GM18858 (cell line): ENCODE measurements around the gene NR4A1.

Experiments
- ATAC-seq: cut with Tn5 transposase; IDR thresholded peaks from one replicate; pipeline ENCODE4 v1.9.1; 2021; ENCODE audit not compliant: unreplicated experiment

The NR4A1 gene

GRCh38 chr12:52018433-52019112 is 32.7 kb upstream of the NR4A1 start:
- no peak for ATAC-seq

- ATAC-seq, result no peak
Measured at GRCh38 chr12:52019113-52019770, 32.0 kb upstream of the NR4A1 start.

- ATAC-seq, result no peak
Measured at GRCh38 chr12:52020539-52021336, 30.5 kb upstream of the NR4A1 start.

- no peak for ATAC-seq
Measured at GRCh38 chr12:52022841-52023181, 28.4 kb upstream of the NR4A1 start.

- ATAC-seq, result no peak
Measured at GRCh38 chr12:52023182-52023975, 27.9 kb upstream of the NR4A1 start.

- ATAC-seq, result no peak
Measured at GRCh38 chr12:52023976-52024688, 27.1 kb upstream of the NR4A1 start.

GRCh38 chr12:52024845-52025230 is 26.4 kb upstream of the NR4A1 start:
- ATAC-seq, result no peak

- ATAC-seq, result no peak
Measured at GRCh38 chr12:52026263-52026662, 25.0 kb upstream of the NR4A1 start.

- no peak for ATAC-seq
Measured at GRCh38 chr12:52027085-52027843, 24.0 kb upstream of the NR4A1 start.

GRCh38 chr12:52029685-52030084 is 21.6 kb upstream of the NR4A1 start:
- ATAC-seq, result no peak

- ATAC-seq, result no peak
Measured at GRCh38 chr12:52032446-52032803, 18.8 kb upstream of the NR4A1 start.

GRCh38 chr12:52032804-52033445 is 18.3 kb upstream of the NR4A1 start:
- ATAC-seq, result peak; percentile 87

- no peak for ATAC-seq
Measured at GRCh38 chr12:52033446-52034140, 17.6 kb upstream of the NR4A1 start.

- no peak for ATAC-seq
Measured at GRCh38 chr12:52035190-52035589, 16.1 kb upstream of the NR4A1 start.

GRCh38 chr12:52035926-52036325 is 15.3 kb upstream of the NR4A1 start:
- ATAC-seq, result no peak

GRCh38 chr12:52036587-52037171 is 14.6 kb upstream of the NR4A1 start:
- ATAC-seq, result no peak

GRCh38 chr12:52037248-52037861 is 13.9 kb upstream of the NR4A1 start:
- ATAC-seq, result no peak

- no peak for ATAC-seq
Measured at GRCh38 chr12:52038447-52038846, 12.8 kb upstream of the NR4A1 start.
